HG02571 (cell line): ENCODE results near the gene CDCA4.
A peak's percentile ranks its signal among the peaks of the same experiment; 100 is the strongest.

Source experiments
- ATAC-seq: cut with Tn5 transposase; IDR thresholded peaks from one replicate; pipeline ENCODE4 v1.9.1; 2021; ENCODE audit warnings: mild to moderate bottlenecking, moderate library complexity; ENCODE audit not compliant: unreplicated experiment

CDCA4 gene

GRCh38 chr14:104993808-104994591 lies 26.9 kb downstream of the CDCA4 start:
- no peak for ATAC-seq

- ATAC-seq, result no peak
Measured at GRCh38 chr14:104993306-104993705, 27.6 kb downstream of the CDCA4 start.

GRCh38 chr14:104992501-104992900 lies 28.4 kb downstream of the CDCA4 start:
- ATAC-seq, result no peak

GRCh38 chr14:104991896-104992230 lies 29.0 kb downstream of the CDCA4 start:
- ATAC-seq, result no peak

- ATAC-seq, result no peak
Measured at GRCh38 chr14:104989951-104990303, 31.0 kb downstream of the CDCA4 start.

GRCh38 chr14:104989236-104989950 lies 31.5 kb downstream of the CDCA4 start:
- ATAC-seq, result no peak

- ATAC-seq, result no peak
Measured at GRCh38 chr14:104986487-104987164, 34.3 kb downstream of the CDCA4 start.

- peak; percentile 89 for ATAC-seq
Measured at GRCh38 chr14:104985675-104986486, 35.0 kb downstream of the CDCA4 start, which contains the start of gene CLBA1. TSS of gene CLBA1 (plus strand) at chr14:104985788. CDS start at chr14:104986432, 644 bp downstream.

GRCh38 chr14:104984056-104984894 lies 36.6 kb downstream of the CDCA4 start:
- no peak for ATAC-seq

GRCh38 chr14:104983231-104983721 lies 37.6 kb downstream of the CDCA4 start:
- no peak for ATAC-seq

GRCh38 chr14:104982548-104983230 lies 38.2 kb downstream of the CDCA4 start:
- ATAC-seq, result no peak

GRCh38 chr14:104981699-104982541 lies 39.0 kb downstream of the CDCA4 start:
- no peak for ATAC-seq

- no peak for ATAC-seq
Measured at GRCh38 chr14:104980611-104981531, 40.0 kb downstream of the CDCA4 start.

- ATAC-seq, result no peak
Measured at GRCh38 chr14:104979758-104980610, 40.9 kb downstream of the CDCA4 start.

GRCh38 chr14:104978746-104979691 lies 41.9 kb downstream of the CDCA4 start:
- ATAC-seq, result no peak
